HCT116 (cell line): ENCODE results near the gene PPP1R1C. TPM values are rescaled to one million over a fixed set of nuclear protein-coding genes. Genes with fewer than 3 reads are reported as not detected.

Experiments used
- ATAC-seq: fragments of 200-7000 bp; cut with Tn5 transposase; 2 replicates; pipeline ENCODE4 v1.9.1; 2020; ENCODE audit warnings: mild to moderate bottlenecking, moderate library complexity
- BruUV-seq: library from RNA; stranded (reverse); fragments of 400-500 nt; replicated peaks from 2 replicates; lab custom pipeline; 2021; lab: Mats Ljungman, UMichigan
- CTCF ChIA-PET: fragments of 300-600 bp; sonication (Branson Sonifier 250); formaldehyde crosslinking; loops from one replicate; lab custom pipeline; 2021; ENCODE audit warnings: antibody characterized with exemption; lab: Charles Lee
- POLR2A ChIA-PET: fragments of 300-600, 350-600 bp; sonication (Branson Sonifier 250); formaldehyde crosslinking; loops from one replicate; lab custom pipeline; 2021; ENCODE audit warnings: antibody characterized with exemption; lab: Charles Lee
- RAD21 ChIA-PET, 2 experiments: fragments of 300-600 bp; sonication (Branson Sonifier 250); formaldehyde crosslinking; loops; one replicate each; lab custom pipeline; 2023; ENCODE audit warnings: low total read pairs in 2 of 2; ENCODE audit not compliant: uncharacterized antibody in 2 of 2, unreplicated experiment in 2 of 2, low non-redundant PET in 1 of 2; lab: Charles Lee
- DNase-seq: peaks from one replicate; pipeline ENCODE4 v3.0.0-alpha.2; 2010; ENCODE audit warnings: low read depth, low spot score
- H2AFZ ChIP-seq: fragments of 200-600 bp; shearing (Covaris generic), sonication (generic); 2 replicates; pipeline ENCODE4 v1.6.1; 2017; ENCODE audit warnings: low read depth, mixed run types, mixed read lengths, antibody characterized with exemption, low read length; ENCODE audit not compliant: poor library complexity, severe bottlenecking
- H3K27ac ChIP-seq: 2 replicates; pipeline ENCODE4 v1.5.1; 2012; ENCODE audit warnings: low read depth, low read length
- H3K27me3 ChIP-seq: fragments of 200-600 bp; sonication (generic); 2 replicates; pipeline ENCODE4 v1.6.1; 2016; ENCODE audit warnings: mixed run types, low read length, mixed read lengths; ENCODE audit not compliant: insufficient read depth
- H3K36me3 ChIP-seq, 2 experiments: fragments of 200-500 bp in 1 of 2; fragments of 200-600 bp in 1 of 2; sonication (Bioruptor generic) in 1 of 2; sonication (generic) in 1 of 2; 2 replicates each; pipeline versions ENCODE4 v1.5.1 to v1.6.1; 2014 to 2016; ENCODE audit warnings: low read length in 2 of 2, inconsistent platforms in 1 of 2, mixed read lengths in 1 of 2, mixed run types in 1 of 2; ENCODE audit not compliant: insufficient read depth in 2 of 2, control insufficient read depth in 1 of 2
- H3K4me1 ChIP-seq, 2 experiments: fragments of 200-600 bp in 1 of 2; sonication (generic) in 1 of 2; 2 replicates each; pipeline versions ENCODE4 v1.5.1 to v1.6.1; 2012 to 2017; ENCODE audit warnings: low read length in 2 of 2, inconsistent platforms in 1 of 2, mild to moderate bottlenecking in 1 of 2, mixed read lengths in 1 of 2, mixed run types in 1 of 2, moderate library complexity in 1 of 2; ENCODE audit not compliant: insufficient read depth in 2 of 2, control insufficient read depth in 1 of 2
- H3K4me2 ChIP-seq: fragments of 200-600 bp; sonication (generic); 2 replicates; pipeline ENCODE4 v1.6.1; 2017; ENCODE audit warnings: mixed run types, low read length, mixed read lengths
- H3K4me3 ChIP-seq, 2 experiments: fragments of 200-600 bp in 1 of 2; sonication (generic) in 1 of 2; replicated peaks in 1 of 2; 2 replicates each; pipeline ENCODE4 v1.5.1; 2011 to 2016; ENCODE audit warnings: low read length in 2 of 2, control low read depth in 1 of 2, low read depth in 1 of 2, mild to moderate bottlenecking in 1 of 2, mixed read lengths in 1 of 2, mixed run types in 1 of 2
- H3K79me2 ChIP-seq: fragments of 200-600 bp; sonication (generic); 2 replicates; pipeline ENCODE4 v1.6.1; 2017; ENCODE audit warnings: mild to moderate bottlenecking, mixed run types, low read length, moderate library complexity, mixed read lengths; ENCODE audit not compliant: insufficient read depth
- H3K9ac ChIP-seq: fragments of 200-600 bp; sonication (generic); 2 replicates; pipeline ENCODE4 v1.6.1; 2016; ENCODE audit warnings: low read length, mixed read lengths
- H3K9me2 ChIP-seq: fragments of 200-600 bp; sonication (generic), shearing (Covaris generic); 2 replicates; pipeline ENCODE4 v1.6.1; 2017; ENCODE audit warnings: mixed run types, mild to moderate bottlenecking, moderate library complexity; ENCODE audit not compliant: insufficient read depth
- H3K9me3 ChIP-seq, 2 experiments: fragments of 200-500 bp in 1 of 2; fragments of 200-600 bp in 1 of 2; sonication (Bioruptor generic) in 1 of 2; sonication (generic) in 1 of 2; 2 replicates each; pipeline ENCODE4 v1.6.1; 2014 to 2017; ENCODE audit warnings: low read length in 2 of 2, mixed read lengths in 2 of 2, inconsistent platforms in 1 of 2, low read depth in 1 of 2, mild to moderate bottlenecking in 1 of 2, mixed run types in 1 of 2, moderate library complexity in 1 of 2; ENCODE audit not compliant: control insufficient read depth in 1 of 2, insufficient read depth in 1 of 2
- H4K20me1 ChIP-seq: fragments of 200-600 bp; sonication (generic), shearing (Covaris generic); 2 replicates; pipeline ENCODE4 v1.6.1; 2017; ENCODE audit warnings: mixed run types, mild to moderate bottlenecking, moderate library complexity; ENCODE audit not compliant: insufficient read depth
- CBX3 ChIP-seq: IDR thresholded peaks from 2 replicates; pipeline ENCODE4 v1.6.1; 2012; ENCODE audit warnings: low read depth
- CEBPB ChIP-seq: IDR thresholded peaks from 2 replicates; pipeline ENCODE4 v1.6.1; 2012; ENCODE audit warnings: low read depth
- CTCF ChIP-seq, 3 experiments: fragments of 200-600 bp in 1 of 3; sonication (generic) in 1 of 3; IDR thresholded peaks in 2 of 3; conservative IDR thresholded peaks in 1 of 3; 2 replicates each; pipeline ENCODE4 v1.5.1; 2012 to 2017; ENCODE audit warnings: low read depth in 2 of 3, low read length in 2 of 3, antibody characterized with exemption in 1 of 3, borderline replicate concordance in 1 of 3, control low read depth in 1 of 3, mild to moderate bottlenecking in 1 of 3, mixed read lengths in 1 of 3, mixed run types in 1 of 3, moderate library complexity in 1 of 3; ENCODE audit not compliant: insufficient read depth in 1 of 3
- ELF1 ChIP-seq: IDR thresholded peaks from 2 replicates; pipeline ENCODE4 v1.6.1; 2012; ENCODE audit warnings: low read depth, borderline replicate concordance
- EZH2 ChIP-seq: fragments of 200-600 bp; sonication (generic); IDR thresholded peaks from 2 replicates; pipeline ENCODE4 v1.6.1; 2017; ENCODE audit warnings: antibody characterized with exemption, mixed run types
- EZH2phosphoT487 ChIP-seq: fragments of 200-600 bp; IDR thresholded peaks from 2 replicates; pipeline ENCODE4 v1.6.1; 2018; ENCODE audit warnings: antibody characterized with exemption, borderline replicate concordance
- FOSL1 ChIP-seq: IDR thresholded peaks from 2 replicates; pipeline ENCODE4 v1.6.1; 2012; ENCODE audit warnings: low read depth
- JUND ChIP-seq: IDR thresholded peaks from 2 replicates; pipeline ENCODE4 v1.6.1; 2012
- MAX ChIP-seq: IDR thresholded peaks from 2 replicates; pipeline ENCODE4 v1.6.1; 2012
- POLR2A ChIP-seq: IDR thresholded peaks from 2 replicates; pipeline ENCODE4 v1.7.0; 2011; ENCODE audit warnings: borderline replicate concordance; ENCODE audit not compliant: insufficient read depth, insufficient read length; ENCODE audit errors: extremely low read depth
- RAD21 ChIP-seq: IDR thresholded peaks from 2 replicates; pipeline ENCODE4 v1.6.1; 2012; ENCODE audit warnings: low read depth, mild to moderate bottlenecking
- REST ChIP-seq: IDR thresholded peaks from 2 replicates; pipeline ENCODE4 v1.6.1; 2012; ENCODE audit warnings: low read depth
- SIN3A ChIP-seq: IDR thresholded peaks from 2 replicates; pipeline ENCODE4 v1.6.1; 2012; ENCODE audit warnings: low read depth
- SRF ChIP-seq: IDR thresholded peaks from 2 replicates; pipeline ENCODE4 v1.6.1; 2012; ENCODE audit warnings: low read depth
- TCF7L2 ChIP-seq: IDR thresholded peaks from 2 replicates; pipeline ENCODE4 v1.7.0; 2011; ENCODE audit warnings: borderline replicate concordance, inconsistent platforms; ENCODE audit not compliant: insufficient read depth, insufficient read length; ENCODE audit errors: extremely low read depth
- YY1 ChIP-seq: IDR thresholded peaks from 2 replicates; pipeline ENCODE4 v1.6.1; 2011; ENCODE audit warnings: low read length, low read depth, moderate library complexity, mild to moderate bottlenecking; ENCODE audit not compliant: insufficient replicate concordance; ENCODE audit errors: extremely low read depth
- ZBTB33 ChIP-seq: IDR thresholded peaks from 2 replicates; pipeline ENCODE4 v1.6.1; 2011; ENCODE audit warnings: mild to moderate bottlenecking, low read length, moderate library complexity; ENCODE audit not compliant: insufficient replicate concordance; ENCODE audit errors: extremely low read depth
- ZFX ChIP-seq: fragments of 450-650 bp; IDR thresholded peaks from 2 replicates; pipeline ENCODE4 v1.6.1; 2017
- intact Hi-C: fragments of 100-400 bp; cut with micrococcal nuclease; formaldehyde crosslinking; loops from 2 replicates; pipeline ENCODE4 v1.10.0; 2022
- total RNA-seq: library from RNA; stranded (reverse); gene quantifications from one replicate; pipeline ENCODE4 v1.2.1, GENCODE V29; 2021; ENCODE audit not compliant: unreplicated experiment

PPP1R1C gene
- total RNA-seq, 1 experiment from 2014 or later, result 17.8 TPM

DNA sequence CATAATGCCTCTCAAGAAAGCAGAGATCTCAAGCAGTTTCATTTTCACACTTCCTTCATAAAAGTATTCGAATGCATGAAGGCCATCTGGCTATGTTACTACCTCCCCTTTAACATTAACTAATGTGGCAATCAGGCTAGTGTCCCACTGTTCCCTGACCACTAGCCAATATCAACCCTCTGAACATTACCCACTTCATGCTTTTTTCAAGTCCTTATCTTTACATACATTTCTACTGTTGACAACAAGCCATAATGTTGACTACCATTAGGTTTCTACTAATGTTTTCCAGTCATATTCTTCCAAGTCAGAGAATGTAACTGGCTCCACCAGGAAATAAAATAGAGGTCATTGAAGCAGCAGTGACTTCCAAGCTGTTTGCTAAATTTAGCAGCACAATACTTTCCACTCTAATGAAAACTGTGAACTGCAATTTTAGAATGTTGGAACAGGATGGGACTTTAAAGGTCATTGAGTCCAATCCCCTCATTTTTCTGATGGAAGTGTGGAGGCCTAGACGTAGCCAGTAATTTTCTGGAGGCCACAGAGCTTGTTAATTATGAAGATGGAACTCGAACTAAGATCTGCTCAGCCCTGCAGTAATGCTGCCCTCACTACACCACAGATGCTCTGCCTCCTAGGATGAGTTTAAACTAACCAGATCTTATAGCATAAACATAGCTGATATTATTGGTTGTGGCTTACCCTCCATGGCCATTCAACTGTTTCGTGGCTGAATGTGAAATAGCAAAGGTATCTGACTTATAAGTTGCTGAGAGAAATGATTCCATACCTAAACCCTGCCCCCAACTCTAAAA lies 630 bp upstream of the PPP1R1C start:
- no TSS peak for BruUV-seq

More for the DNA sequence above, 630 bp upstream of the PPP1R1C start:
- no peaks in the 10 kb centered on the region for H3K27me3 ChIP-seq
- peaks cover 0 to 8% of the 10 kb centered on the region in 2 experiments; a peak in 1 of 4 replicates for H3K4me1 ChIP-seq
- no peaks in the 10 kb centered on the region for H4K20me1 ChIP-seq
- intact Hi-C loops, result no loop called here
- H3K9ac ChIP-seq, result no peak overlapping the region
- RAD21 ChIA-PET, result no interaction called here
- H3K4me3 ChIP-seq, result no peak overlapping the region
- H2AFZ ChIP-seq, result no peak overlapping the region
- no peaks in the 10 kb centered on the region; a peak in 1 of 4 replicates for H3K36me3 ChIP-seq
- H3K4me2 ChIP-seq, result no peak overlapping the region
- no peak for DNase-seq
- POLR2A ChIA-PET, result no interaction called here
- H3K9me2 ChIP-seq, result no peaks in the 10 kb centered on the region
- TF ChIP-seq TCF7L2, result no peak
- no peak for TF ChIP-seq MAX
- TF ChIP-seq ELF1, result no peak
- TF ChIP-seq ZFX, result no peak
- TF ChIP-seq JUND, result no peak
- TF ChIP-seq EZH2phosphoT487, result no peak
- TF ChIP-seq CBX3, result no peak
- no peak for TF ChIP-seq CEBPB
- TF ChIP-seq POLR2A, result no peak
- TF ChIP-seq ZBTB33, result no peak
- no peak for TF ChIP-seq EZH2
- no peak for TF ChIP-seq SRF
- TF ChIP-seq SIN3A, result no peak
- TF ChIP-seq FOSL1, result no peak
- TF ChIP-seq YY1, result no peak
- TF ChIP-seq RAD21, result no peak
- no peak for TF ChIP-seq CTCF (IDR thresholded peaks at IDR 0.05 in 2 of 3, conservative IDR thresholded peaks at IDR 0.05 in 1 of 3; ENCODE audit: borderline replicate concordance in 1 of 3, insufficient read depth in 1 of 3, low read depth in 2 of 3, low read length in 2 of 3)
- no peak for TF ChIP-seq REST
- H3K9me3 ChIP-seq, result no peaks in the 10 kb centered on the region
- CTCF ChIA-PET, result no interaction called here
- H3K27ac ChIP-seq, result no peak overlapping the region
- no peaks in the 10 kb centered on the region for H3K79me2 ChIP-seq
- no peak for ATAC-seq
